PC-9 (cell line): ENCODE data around the gene KCNN3.

Source experiments
- EZH2 ChIP-seq: fragments of 200-600 bp; sonication (generic); IDR thresholded peaks from 2 replicates; pipeline ENCODE4 v1.8.0; 2017; ENCODE audit warnings: antibody characterized with exemption, low read depth
- TF ChIP-seq, protein P1 (sequence below): fragments of 200-600 bp; sonication (generic); conservative IDR thresholded peaks from 2 replicates; pipeline ENCODE4 v1.6.1; 2017; ENCODE audit warnings: mixed run types, antibody characterized with exemption, mild to moderate bottlenecking, moderate library complexity

DNA sequence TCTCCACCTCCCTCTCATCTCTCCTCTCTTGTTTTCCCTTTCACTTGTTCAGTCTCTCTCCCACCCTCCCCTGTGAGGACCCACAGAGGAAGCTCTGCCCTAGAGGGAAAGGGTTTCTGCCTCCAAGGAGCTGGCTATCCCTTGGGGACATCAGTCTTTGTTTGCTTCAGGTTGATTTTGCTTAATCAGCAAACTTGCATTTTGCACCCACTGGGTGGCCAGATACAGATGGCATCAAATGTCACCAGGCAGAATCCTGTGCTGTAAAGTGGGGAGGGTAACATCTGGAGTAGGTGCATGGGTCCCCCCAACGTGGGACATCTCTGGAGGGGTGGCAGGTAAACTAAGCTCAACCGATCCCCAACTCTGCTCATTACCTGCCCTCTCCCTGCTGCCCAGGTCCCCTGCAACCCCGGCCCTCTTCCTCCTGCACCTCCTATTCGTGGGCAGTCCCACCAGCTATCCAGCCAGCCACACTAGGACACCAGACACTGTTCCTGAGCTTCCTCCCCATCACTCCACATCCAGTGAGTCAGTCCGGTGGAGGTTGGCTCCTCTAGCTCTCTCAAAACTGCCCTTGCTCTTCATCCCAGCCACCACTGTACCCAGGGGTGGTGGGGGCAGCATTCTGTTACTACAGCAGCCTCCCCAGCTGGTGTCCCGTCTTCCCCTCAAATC lies 123.3 kb downstream of the KCNN3 start:
- TF ChIP-seq EZH2: no peak
- TF ChIP-seq, protein P1, sequence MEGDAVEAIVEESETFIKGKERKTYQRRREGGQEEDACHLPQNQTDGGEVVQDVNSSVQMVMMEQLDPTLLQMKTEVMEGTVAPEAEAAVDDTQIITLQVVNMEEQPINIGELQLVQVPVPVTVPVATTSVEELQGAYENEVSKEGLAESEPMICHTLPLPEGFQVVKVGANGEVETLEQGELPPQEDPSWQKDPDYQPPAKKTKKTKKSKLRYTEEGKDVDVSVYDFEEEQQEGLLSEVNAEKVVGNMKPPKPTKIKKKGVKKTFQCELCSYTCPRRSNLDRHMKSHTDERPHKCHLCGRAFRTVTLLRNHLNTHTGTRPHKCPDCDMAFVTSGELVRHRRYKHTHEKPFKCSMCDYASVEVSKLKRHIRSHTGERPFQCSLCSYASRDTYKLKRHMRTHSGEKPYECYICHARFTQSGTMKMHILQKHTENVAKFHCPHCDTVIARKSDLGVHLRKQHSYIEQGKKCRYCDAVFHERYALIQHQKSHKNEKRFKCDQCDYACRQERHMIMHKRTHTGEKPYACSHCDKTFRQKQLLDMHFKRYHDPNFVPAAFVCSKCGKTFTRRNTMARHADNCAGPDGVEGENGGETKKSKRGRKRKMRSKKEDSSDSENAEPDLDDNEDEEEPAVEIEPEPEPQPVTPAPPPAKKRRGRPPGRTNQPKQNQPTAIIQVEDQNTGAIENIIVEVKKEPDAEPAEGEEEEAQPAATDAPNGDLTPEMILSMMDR: no peak
